ENCODE measurements around the gene N4BP2. TPM values are rescaled to one million over a fixed set of nuclear protein-coding genes. Genes with fewer than 3 reads are reported as not detected.

N4BP2 gene
- total RNA-seq, 1 experiment from 2014 or later, result 5.3 TPM

- no peak overlapping the region for H3K27ac Mint-ChIP-seq (ENCODE audit: unreplicated experiment)
- intact Hi-C loops (cut with micrococcal nuclease; ENCODE audit: unreplicated experiment), result no loop called here
- DNase-seq, result no peak
- no peaks in the 10 kb centered on the region for H3K9me3 Mint-ChIP-seq (ENCODE audit: low read depth, unreplicated experiment)
- no peak overlapping the region for H3K4me3 Mint-ChIP-seq (ENCODE audit: low read depth, unreplicated experiment)
- H3K4me1 Mint-ChIP-seq (ENCODE audit: low read depth, unreplicated experiment), result no peaks in the 10 kb centered on the region
- CTCF ChIA-PET, result no interaction called here
- no TSS peak for BruUV-seq (replicated peaks)
- TF ChIP-seq CTCF (IDR thresholded peaks at IDR 0.05; ENCODE audit: unreplicated experiment), result no peak
- no peaks in the 10 kb centered on the region for H3K27me3 Mint-ChIP-seq (ENCODE audit: unreplicated experiment)
- H3K36me3 Mint-ChIP-seq (ENCODE audit: insufficient read depth, unreplicated experiment), result no peaks in the 10 kb centered on the region
Observed at GRCh38 chr4:40199179-40199670, 142.6 kb downstream of the N4BP2 start.

- DNase-seq, result no peak
- H3K27me3 Mint-ChIP-seq (ENCODE audit: unreplicated experiment), result no peaks in the 10 kb centered on the region
- BruUV-seq (replicated peaks), result no TSS peak
- no peaks in the 10 kb centered on the region for H3K36me3 Mint-ChIP-seq (ENCODE audit: insufficient read depth, unreplicated experiment)
- no peak overlapping the region for H3K4me3 Mint-ChIP-seq (ENCODE audit: low read depth, unreplicated experiment)
- intact Hi-C loops (cut with micrococcal nuclease; ENCODE audit: unreplicated experiment), result no loop called here
- CTCF ChIA-PET, result no interaction called here
- H3K27ac Mint-ChIP-seq (ENCODE audit: unreplicated experiment), result no peak overlapping the region
- no peaks in the 10 kb centered on the region for H3K9me3 Mint-ChIP-seq (ENCODE audit: low read depth, unreplicated experiment)
- H3K4me1 Mint-ChIP-seq (ENCODE audit: low read depth, unreplicated experiment), result no peaks in the 10 kb centered on the region
- no peak for TF ChIP-seq CTCF (IDR thresholded peaks at IDR 0.05; ENCODE audit: unreplicated experiment)
Observed at GRCh38 chr4:40199999-40200874, 143.6 kb downstream of the N4BP2 start.

- Mint-ChIP-seq H3K27me3 (ENCODE audit: unreplicated experiment) (no peaks in the 10 kb centered on the region), H3K27ac (ENCODE audit: unreplicated experiment) (no peak overlapping the region), H3K4me3 (ENCODE audit: low read depth, unreplicated experiment) (no peak overlapping the region), H3K9me3 (ENCODE audit: low read depth, unreplicated experiment) (no peaks in the 10 kb centered on the region), H3K36me3 (ENCODE audit: insufficient read depth, unreplicated experiment) (no peaks in the 10 kb centered on the region), H3K4me1 (ENCODE audit: low read depth, unreplicated experiment) (no peaks in the 10 kb centered on the region)
- no peak for TF ChIP-seq CTCF (IDR thresholded peaks at IDR 0.05; ENCODE audit: unreplicated experiment)
- DNase-seq, result no peak
- BruUV-seq (replicated peaks), result no TSS peak
- CTCF ChIA-PET, result no interaction called here
- intact Hi-C loops (cut with micrococcal nuclease; ENCODE audit: unreplicated experiment), result no loop called here
Observed at GRCh38 chr4:40200875-40201801, 144.5 kb downstream of the N4BP2 start.

GRCh38 chr4:40201898-40202297 lies 145.2 kb downstream of the N4BP2 start:
- CTCF ChIA-PET, result interaction anchor here (0.7 kb wide), 1 partner anchor 11 kb away, joined by 8 read pairs; no protein-coding TSS in a partner anchor
- Mint-ChIP-seq H3K4me3 (ENCODE audit: low read depth, unreplicated experiment) (no peak overlapping the region), H3K27me3 (ENCODE audit: unreplicated experiment) (no peaks in the 10 kb centered on the region), H3K9me3 (ENCODE audit: low read depth, unreplicated experiment) (no peaks in the 10 kb centered on the region), H3K36me3 (ENCODE audit: insufficient read depth, unreplicated experiment) (no peaks in the 10 kb centered on the region), H3K27ac (ENCODE audit: unreplicated experiment) (no peak overlapping the region), H3K4me1 (ENCODE audit: low read depth, unreplicated experiment) (no peaks in the 10 kb centered on the region)
- no peak for TF ChIP-seq CTCF (IDR thresholded peaks at IDR 0.05; ENCODE audit: unreplicated experiment)
- BruUV-seq (replicated peaks), result no TSS peak
- intact Hi-C loops (cut with micrococcal nuclease; ENCODE audit: unreplicated experiment), result no loop called here
- no peak for DNase-seq
